ENCODE measurements around the gene NHLH2. TPM values are rescaled to one million over a fixed set of nuclear protein-coding genes. Genes with fewer than 3 reads are reported as not detected.

Gene NHLH2
- total and polyA plus RNA-seq, 2 donors (not counting 1 experiment from before 2014, with no cell fraction given) = not detected

DNA sequence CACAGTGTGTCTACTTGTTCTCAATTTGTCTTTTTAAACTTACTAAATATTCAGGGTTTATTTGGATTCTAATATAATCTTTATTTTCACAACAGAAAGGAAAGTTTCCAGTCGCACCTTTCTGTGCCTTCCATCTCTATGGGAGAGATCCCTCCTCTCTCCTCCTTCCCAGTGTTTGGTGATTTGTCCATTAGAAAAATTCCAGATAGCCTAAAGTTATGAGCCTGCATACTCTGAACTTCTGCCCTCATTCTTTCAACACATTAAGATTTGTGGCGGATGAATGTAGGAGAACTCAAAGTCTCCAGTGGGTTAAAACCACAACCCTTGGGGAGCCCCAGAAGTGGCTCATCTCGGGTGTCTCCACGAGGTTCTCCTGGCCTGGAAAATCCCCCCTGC lies 3.6 kb downstream of the NHLH2 start:
- WGBS (ENCODE audit: insufficient coverage) = 0% methylated on average over 2 of the region's 4 CpGs
- Histone ChIP-seq H3K27ac (ENCODE audit: low read length in 2 of 2) (no peak overlapping the region), H3K27me3 (replicated peaks in 1 of 4; ENCODE audit: control extremely low read depth in 1 of 4, control insufficient read depth in 3 of 4, insufficient read depth in 4 of 4, low read length in 3 of 4) (peaks cover 1 to 40% (median 32%) of the 10 kb centered on the region in 4 experiments), H3K79me2 (ENCODE audit: control insufficient read depth, insufficient read depth, low read length) (no peaks in the 10 kb centered on the region), H3K4me3 (ENCODE audit: control extremely low read depth in 1 of 5, extremely low read depth in 1 of 5, insufficient read depth in 1 of 5, low read depth in 2 of 5, low read length in 4 of 5) (no peak overlapping the region), H2AFZ (ENCODE audit: insufficient read depth, low read depth, low read length, poor library complexity, severe bottlenecking) (no peak overlapping the region), H3K9me3 (ENCODE audit: control extremely low read depth in 1 of 3, control insufficient read depth in 2 of 3, insufficient read depth in 1 of 3, low read length in 2 of 3) (no peaks in the 10 kb centered on the region), H3K9ac (ENCODE audit: low read length) (no peak overlapping the region), H3K4me1 (ENCODE audit: control insufficient read depth in 2 of 2, insufficient read depth in 2 of 2, low read length in 2 of 2) (peaks cover 13 to 15% of the 10 kb centered on the region in 2 donors), H3K4me2 (replicated peaks; ENCODE audit: low read depth, low read length, poor library complexity, severe bottlenecking) (no peak overlapping the region), H3K36me3 (replicated peaks in 1 of 2; ENCODE audit: control extremely low read depth in 1 of 2, control insufficient read depth in 1 of 2, extremely low read depth in 1 of 2, insufficient read depth in 2 of 2, low read length in 1 of 2) (no peaks in the 10 kb centered on the region), H4K20me1 (ENCODE audit: control insufficient read depth, insufficient read depth, low read length, poor library complexity, severe bottlenecking) (no peaks in the 10 kb centered on the region)
- Mint-ChIP-seq H3K9me3 (ENCODE audit: insufficient read depth) (no peaks in the 10 kb centered on the region), H3K4me1 (peaks cover 7% of the 10 kb centered on the region), H3K4me3 (no peak overlapping the region), H3K27me3 (peaks cover 63% of the 10 kb centered on the region), H3K27ac (no peak overlapping the region)
- no peak for TF ChIP-seq EZH2 (IDR thresholded peaks at IDR 0.05; ENCODE audit: borderline replicate concordance, insufficient read depth, low read depth, low read length, poor library complexity, severe bottlenecking)
- TF ChIP-seq, protein P1, sequence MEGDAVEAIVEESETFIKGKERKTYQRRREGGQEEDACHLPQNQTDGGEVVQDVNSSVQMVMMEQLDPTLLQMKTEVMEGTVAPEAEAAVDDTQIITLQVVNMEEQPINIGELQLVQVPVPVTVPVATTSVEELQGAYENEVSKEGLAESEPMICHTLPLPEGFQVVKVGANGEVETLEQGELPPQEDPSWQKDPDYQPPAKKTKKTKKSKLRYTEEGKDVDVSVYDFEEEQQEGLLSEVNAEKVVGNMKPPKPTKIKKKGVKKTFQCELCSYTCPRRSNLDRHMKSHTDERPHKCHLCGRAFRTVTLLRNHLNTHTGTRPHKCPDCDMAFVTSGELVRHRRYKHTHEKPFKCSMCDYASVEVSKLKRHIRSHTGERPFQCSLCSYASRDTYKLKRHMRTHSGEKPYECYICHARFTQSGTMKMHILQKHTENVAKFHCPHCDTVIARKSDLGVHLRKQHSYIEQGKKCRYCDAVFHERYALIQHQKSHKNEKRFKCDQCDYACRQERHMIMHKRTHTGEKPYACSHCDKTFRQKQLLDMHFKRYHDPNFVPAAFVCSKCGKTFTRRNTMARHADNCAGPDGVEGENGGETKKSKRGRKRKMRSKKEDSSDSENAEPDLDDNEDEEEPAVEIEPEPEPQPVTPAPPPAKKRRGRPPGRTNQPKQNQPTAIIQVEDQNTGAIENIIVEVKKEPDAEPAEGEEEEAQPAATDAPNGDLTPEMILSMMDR (IDR thresholded peaks at IDR 0.05) = no peak
- ATAC-seq (ENCODE audit: low read depth) = no peak
- intact Hi-C loops (cut with micrococcal nuclease) = no loop called here
- no peak for DNase-seq
- POLR2A ChIA-PET = no interaction called here
- CTCF ChIA-PET = no interaction called here

- ATAC-seq (ENCODE audit: low read depth) (no peak), DNase-seq (no peak)
- Histone ChIP-seq H3K9me3 (ENCODE audit: control extremely low read depth in 1 of 3, control insufficient read depth in 2 of 3, insufficient read depth in 1 of 3, low read length in 2 of 3) (no peaks in the 10 kb centered on the region), H2AFZ (ENCODE audit: insufficient read depth, low read depth, low read length, poor library complexity, severe bottlenecking) (no peak overlapping the region), H3K79me2 (ENCODE audit: control insufficient read depth, insufficient read depth, low read length) (no peaks in the 10 kb centered on the region), H3K27me3 (replicated peaks in 1 of 4; ENCODE audit: control extremely low read depth in 1 of 4, control insufficient read depth in 3 of 4, insufficient read depth in 4 of 4, low read length in 3 of 4) (peaks cover 0 to 26% (median 8%) of the 10 kb centered on the region in 4 experiments), H3K4me1 (ENCODE audit: control insufficient read depth in 2 of 2, insufficient read depth in 2 of 2, low read length in 2 of 2) (peaks cover 3 to 8% of the 10 kb centered on the region in 2 donors), H3K36me3 (replicated peaks in 1 of 2; ENCODE audit: control extremely low read depth in 1 of 2, control insufficient read depth in 1 of 2, extremely low read depth in 1 of 2, insufficient read depth in 2 of 2, low read length in 1 of 2) (no peaks in the 10 kb centered on the region), H3K27ac (ENCODE audit: low read length in 2 of 2) (no peak overlapping the region), H3K4me3 (ENCODE audit: control extremely low read depth in 1 of 5, extremely low read depth in 1 of 5, insufficient read depth in 1 of 5, low read depth in 2 of 5, low read length in 4 of 5) (no peak overlapping the region), H3K4me2 (replicated peaks; ENCODE audit: low read depth, low read length, poor library complexity, severe bottlenecking) (no peak overlapping the region), H4K20me1 (ENCODE audit: control insufficient read depth, insufficient read depth, low read length, poor library complexity, severe bottlenecking) (no peaks in the 10 kb centered on the region), H3K9ac (ENCODE audit: low read length) (no peak overlapping the region)
- Mint-ChIP-seq H3K27me3 (peaks cover 63% of the 10 kb centered on the region), H3K4me3 (no peak overlapping the region), H3K9me3 (ENCODE audit: insufficient read depth) (no peaks in the 10 kb centered on the region), H3K4me1 (peaks cover 4% of the 10 kb centered on the region), H3K27ac (no peak overlapping the region)
- TF ChIP-seq EZH2 (IDR thresholded peaks at IDR 0.05; ENCODE audit: borderline replicate concordance, insufficient read depth, low read depth, low read length, poor library complexity, severe bottlenecking) = no peak
- TF ChIP-seq, protein P1 (IDR thresholded peaks at IDR 0.05) = no peak
- POLR2A ChIA-PET = no interaction called here
- CTCF ChIA-PET = no interaction called here
- 92% methylated on average over 3 of the region's 5 CpGs for WGBS (ENCODE audit: insufficient coverage)
- intact Hi-C loops (cut with micrococcal nuclease) = no loop called here
Observed at GRCh38 chr1:115833856-115834255, 7.1 kb downstream of the NHLH2 start.
